Measurements from ENCODE around the gene ARHGAP30.
A peak's percentile ranks its signal among the peaks of the same experiment; 100 is the strongest.
"Not testable (repeated sequence)": the region's sequence is repeated elsewhere in the genome, so short reads cannot be mapped to it uniquely, and the experiment has no call there.

Gene ARHGAP30

GRCh38 chr1:161038523-161039153 lies 31.1 kb downstream of the ARHGAP30 start, which contains the start of gene TSTD1:
Gene TSTD1, minus strand, starts transcription at chr1:161038964. Its CDS starts 75 bp downstream, at chr1:161038889.
- DNase-seq (ENCODE audit: low read depth) = peak; percentile 14
- H3K4me3 ChIP-seq (ENCODE audit: low read depth, low read length) = peak within 1 kb of the TSS; percentile 53
- TF ChIP-seq CTCF (conservative IDR thresholded peaks at IDR 0.05; ENCODE audit: low read depth, low read length) = no peak

- no peak for TF ChIP-seq CTCF (conservative IDR thresholded peaks at IDR 0.05; ENCODE audit: low read depth, low read length)
- H3K4me3 ChIP-seq (ENCODE audit: low read depth, low read length) = peak overlapping the region; percentile 53
- DNase-seq (ENCODE audit: low read depth) = no peak
These were observed 31.8 kb downstream of the ARHGAP30 start for GRCh38 chr1:161037661-161038522.

GRCh38 chr1:161033751-161034150 lies 35.9 kb downstream of the ARHGAP30 start:
- TF ChIP-seq CTCF (conservative IDR thresholded peaks at IDR 0.05; ENCODE audit: low read depth, low read length) = no peak
- no peak for DNase-seq (ENCODE audit: low read depth)
- H3K4me3 ChIP-seq (ENCODE audit: low read depth, low read length) = no peak overlapping the region

GRCh38 chr1:161032409-161032808 lies 37.3 kb downstream of the ARHGAP30 start:
- H3K4me3 ChIP-seq (ENCODE audit: low read depth, low read length) = no peak overlapping the region
- no peak for DNase-seq (ENCODE audit: low read depth)
- no peak for TF ChIP-seq CTCF (conservative IDR thresholded peaks at IDR 0.05; ENCODE audit: low read depth, low read length)

- no peak overlapping the region for H3K4me3 ChIP-seq (ENCODE audit: low read depth, low read length)
- no peak for DNase-seq (ENCODE audit: low read depth)
- TF ChIP-seq CTCF (conservative IDR thresholded peaks at IDR 0.05; ENCODE audit: low read depth, low read length) = no peak
These were observed 37.8 kb downstream of the ARHGAP30 start for GRCh38 chr1:161031874-161032273.

- DNase-seq (ENCODE audit: low read depth); H3K4me3 ChIP-seq (ENCODE audit: low read depth, low read length): not testable (repeated sequence)
These were observed 40.2 kb downstream of the ARHGAP30 start for GRCh38 chr1:161029466-161029865.

- not testable (repeated sequence) for H3K4me3 ChIP-seq (ENCODE audit: low read depth, low read length); DNase-seq (ENCODE audit: low read depth)
These were observed 42.7 kb downstream of the ARHGAP30 start for GRCh38 chr1:161026954-161027353.

- DNase-seq (ENCODE audit: low read depth); H3K4me3 ChIP-seq (ENCODE audit: low read depth, low read length): not testable (repeated sequence)
These were observed 47.3 kb downstream of the ARHGAP30 start for GRCh38 chr1:161022432-161022831.
